Measurements from ENCODE around the gene CDH16.
"Not testable (repeated sequence)": the region's sequence is repeated elsewhere in the genome, so short reads cannot be mapped to it uniquely, and the experiment has no call there.

The CDH16 gene

DNA sequence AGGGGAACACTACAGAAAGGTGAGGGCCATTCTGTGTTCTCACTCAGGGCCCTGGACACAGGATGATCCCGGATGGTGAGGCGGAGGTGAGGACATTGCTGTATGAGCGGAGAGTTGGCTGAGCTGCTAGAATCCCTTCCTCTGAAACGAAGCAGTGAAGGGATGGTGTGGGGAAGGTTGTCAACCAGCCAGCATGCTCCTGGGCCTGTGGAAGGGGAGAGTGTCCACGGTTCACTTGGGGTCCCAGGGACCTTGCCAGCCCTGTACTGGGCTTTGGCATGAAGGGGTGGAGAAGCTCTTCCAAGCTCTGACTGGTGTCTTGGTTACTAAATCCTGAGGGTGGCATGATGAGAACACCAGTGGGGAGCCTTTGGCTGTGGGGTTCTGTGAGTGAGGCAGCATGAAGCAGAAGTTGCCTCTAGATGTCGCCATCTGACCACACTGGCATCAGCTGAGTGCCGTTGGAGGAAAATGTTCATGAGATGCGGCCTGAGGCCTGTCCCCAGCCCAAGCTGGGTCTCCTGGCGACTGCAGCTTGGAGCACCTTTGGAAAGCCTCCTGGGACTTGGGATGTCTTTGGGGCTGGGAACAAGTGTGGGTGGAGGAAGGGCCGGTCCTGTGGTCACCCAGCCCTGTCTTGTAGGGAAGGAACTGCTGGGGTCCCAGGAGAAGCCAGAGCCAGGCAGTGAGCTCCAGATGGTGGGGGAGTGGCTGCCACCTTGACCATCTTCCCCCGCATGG lies 23.6 kb downstream of the CDH16 start:
- DNase-seq: peak; percentile 72

DNA sequence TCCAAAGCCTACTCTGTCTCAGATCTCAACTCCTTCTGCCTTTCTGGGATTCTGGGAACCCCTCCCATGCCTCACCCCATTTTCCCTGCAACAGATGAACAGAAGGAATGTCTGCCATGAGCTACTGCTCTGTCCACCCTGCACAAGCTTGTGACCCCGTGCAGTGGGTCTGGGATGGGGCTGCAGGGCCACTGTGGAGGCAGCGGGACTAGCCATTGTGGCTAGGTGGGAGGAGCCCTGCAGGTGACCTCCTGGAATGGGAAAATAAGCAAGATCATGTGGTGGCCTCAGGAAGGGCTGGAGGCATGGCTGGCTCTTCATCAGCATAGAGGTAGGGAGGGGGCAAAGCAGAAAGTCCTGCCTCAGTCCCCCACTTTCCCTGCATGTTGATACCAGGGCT lies 24.6 kb downstream of the CDH16 start:
- DNase-seq: no peak

DNA sequence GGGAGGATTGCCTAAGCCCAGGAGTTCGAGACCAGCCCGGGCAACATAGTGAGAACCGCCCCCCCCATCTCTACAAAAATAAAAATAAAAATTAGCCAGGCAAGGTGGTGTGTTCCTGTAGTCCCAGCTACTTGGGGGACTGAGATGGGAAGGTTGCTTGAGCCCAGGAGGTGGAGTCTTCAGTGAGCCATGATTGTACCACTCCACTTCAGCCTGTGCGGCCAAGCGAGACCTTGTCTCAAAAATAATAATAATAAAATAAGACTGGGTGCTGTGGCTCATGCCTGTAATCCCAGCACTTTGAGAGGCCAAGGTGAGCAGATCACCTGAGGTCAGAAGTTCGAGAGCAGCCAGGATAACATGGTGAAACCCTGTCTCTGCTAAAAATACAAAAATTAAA lies 26.9 kb downstream of the CDH16 start:
- no peak for DNase-seq

DNA sequence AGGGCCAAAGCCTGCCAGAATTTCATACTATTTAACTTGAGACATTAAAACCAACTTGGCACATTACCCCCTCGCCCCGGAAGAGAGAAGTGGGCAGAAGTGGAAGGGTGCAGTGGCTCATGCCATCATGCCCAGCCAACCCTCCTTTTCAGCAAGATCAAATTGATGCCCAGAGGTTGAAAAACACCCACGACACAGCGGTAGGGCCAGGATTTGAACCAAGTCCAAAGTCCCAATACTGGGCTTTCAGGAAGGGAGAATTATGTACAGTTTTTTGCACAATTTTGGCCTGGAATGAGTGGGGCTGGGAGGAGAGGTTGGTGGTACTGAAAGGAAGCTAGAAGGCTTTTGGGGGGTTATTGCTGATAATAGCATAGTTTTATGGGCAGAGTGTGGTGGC lies 27.3 kb downstream of the CDH16 start:
- DNase-seq: no peak

DNA sequence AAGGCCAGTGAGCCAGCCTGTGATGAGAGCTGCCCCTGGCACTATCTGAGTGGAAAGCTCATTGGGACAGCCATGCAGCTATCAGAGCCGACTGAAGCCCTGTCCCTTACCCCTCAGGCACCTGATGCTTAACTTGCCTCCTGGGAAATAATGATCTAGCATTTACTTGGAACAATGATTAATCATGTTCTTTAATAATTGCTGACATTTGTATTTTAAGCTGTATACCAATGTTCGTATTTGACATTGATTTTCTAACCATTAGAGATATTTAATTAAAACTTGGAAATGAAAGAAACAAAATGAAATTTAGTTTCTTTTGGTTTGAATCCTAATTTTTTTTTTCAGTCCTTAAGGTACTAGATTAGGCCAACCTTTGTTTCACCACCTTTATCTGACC lies 27.9 kb downstream of the CDH16 start:
- DNase-seq: no peak

DNA sequence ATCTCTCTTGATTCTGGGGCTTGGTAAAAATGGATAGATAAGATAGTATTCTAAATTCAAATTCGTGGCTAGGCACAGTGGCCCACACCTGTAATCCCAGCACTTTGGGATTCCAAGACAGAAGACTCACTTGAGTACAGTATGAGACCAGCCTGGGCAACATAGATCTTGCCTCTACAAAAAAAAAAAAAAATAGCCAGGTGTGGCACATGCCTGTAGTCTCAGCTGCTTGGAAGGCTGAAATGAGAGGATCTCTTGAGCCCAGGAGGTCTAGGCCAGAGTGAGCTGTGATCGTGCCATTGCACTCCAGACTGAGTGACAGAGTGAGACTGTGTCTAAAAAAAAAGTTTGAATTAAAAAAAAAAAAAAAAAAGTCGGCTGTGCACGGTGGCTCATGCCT lies 29.1 kb downstream of the CDH16 start:
- no peak for DNase-seq

DNA sequence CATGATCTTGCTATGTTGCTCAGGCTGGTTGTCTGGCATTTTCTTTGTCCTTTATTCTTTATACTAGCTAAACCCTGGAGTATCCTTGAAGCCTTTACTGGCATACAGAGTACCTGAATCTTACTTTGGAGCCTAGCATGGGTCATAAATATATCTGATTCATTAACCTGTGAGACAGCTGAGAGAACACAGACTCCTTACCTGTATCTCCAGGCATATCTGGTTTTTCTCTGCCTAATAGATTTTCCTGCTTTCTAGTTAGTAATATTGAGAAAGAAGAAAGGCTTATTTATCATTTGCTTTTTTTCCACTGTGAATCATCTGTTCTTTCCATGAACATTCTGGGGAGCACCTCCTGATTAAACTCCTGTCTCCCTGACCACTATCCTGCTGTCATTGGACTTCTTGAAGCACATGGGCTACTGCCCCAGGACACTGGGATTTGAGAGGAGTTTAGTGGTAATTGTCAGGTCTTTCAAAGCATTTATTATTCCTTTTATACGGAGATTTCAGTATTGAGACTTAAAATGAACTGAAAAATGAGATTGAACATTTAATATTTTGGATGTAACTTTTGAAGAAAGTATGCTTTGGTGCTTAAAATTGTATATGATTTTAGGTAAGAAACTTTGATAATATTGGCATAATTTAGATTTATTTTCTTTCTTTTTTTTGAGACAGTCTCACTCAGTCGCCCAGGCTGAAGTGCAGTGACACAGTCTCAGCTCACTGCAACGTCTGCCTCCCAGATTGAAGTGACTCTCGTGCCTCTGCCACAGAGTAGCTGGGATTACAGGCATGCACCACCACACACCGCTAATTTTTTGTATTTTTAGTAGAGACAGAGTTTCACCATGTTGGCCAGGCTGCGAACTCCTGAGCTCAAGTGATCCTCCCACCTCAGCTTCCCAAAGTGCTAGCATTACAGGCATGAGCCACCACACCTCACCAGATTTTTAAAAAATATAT lies 29.8 kb downstream of the CDH16 start:
- DNase-seq: no peak

DNA sequence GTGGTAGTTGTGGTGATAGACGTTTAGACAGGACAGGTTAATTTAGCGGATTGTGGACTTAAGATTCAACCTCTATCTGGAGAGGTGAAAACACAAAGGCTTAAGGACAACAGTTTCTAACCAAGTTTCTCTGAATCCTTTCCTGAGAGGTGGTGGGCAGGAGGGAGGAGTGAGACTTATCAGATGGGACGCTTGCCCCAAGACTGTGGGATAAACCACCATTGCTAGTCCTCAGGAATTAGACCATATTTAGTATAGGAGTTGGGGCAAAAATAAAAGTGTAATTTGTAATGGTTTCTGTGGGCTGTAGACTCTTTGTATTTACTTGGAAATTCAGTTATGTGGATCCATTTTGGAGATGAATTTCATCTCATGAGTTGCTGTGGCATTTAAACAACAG lies 31.8 kb downstream of the CDH16 start:
- no peak for DNase-seq

DNA sequence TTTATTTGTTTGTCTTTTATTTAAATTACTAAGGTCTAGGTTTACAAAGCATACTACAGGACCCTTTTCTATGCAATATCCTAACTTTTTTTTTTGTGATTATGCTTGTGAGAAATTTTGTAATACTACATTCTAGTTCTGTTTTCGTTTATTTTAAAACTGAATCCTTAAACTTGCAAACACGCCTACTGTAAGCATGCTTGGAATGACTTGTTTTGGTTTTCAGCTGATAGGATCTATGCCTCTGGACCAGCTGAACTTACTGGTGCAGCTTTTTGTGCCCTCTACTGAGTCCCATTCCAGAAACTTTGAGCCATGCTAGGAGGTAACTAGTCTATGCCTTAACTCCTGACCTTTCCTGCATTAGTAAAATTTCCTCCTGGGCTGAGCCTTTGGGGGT lies 32.4 kb downstream of the CDH16 start:
- no peak for DNase-seq

DNA sequence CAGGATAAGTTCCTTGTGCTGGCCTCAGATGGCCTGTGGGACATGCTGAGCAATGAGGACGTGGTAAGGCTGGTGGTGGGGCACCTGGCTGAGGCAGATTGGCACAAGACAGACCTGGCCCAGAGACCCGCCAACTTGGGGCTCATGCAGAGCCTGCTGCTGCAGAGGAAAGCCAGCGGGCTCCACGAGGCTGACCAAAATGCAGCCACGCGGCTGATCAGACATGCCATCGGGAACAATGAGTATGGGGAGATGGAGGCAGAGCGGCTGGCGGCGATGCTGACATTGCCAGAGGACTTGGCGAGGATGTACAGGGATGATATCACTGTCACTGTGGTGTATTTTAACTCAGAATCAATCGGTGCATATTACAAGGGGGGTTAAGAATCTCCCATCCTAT lies 33.2 kb downstream of the CDH16 start:
- no peak for DNase-seq

DNA sequence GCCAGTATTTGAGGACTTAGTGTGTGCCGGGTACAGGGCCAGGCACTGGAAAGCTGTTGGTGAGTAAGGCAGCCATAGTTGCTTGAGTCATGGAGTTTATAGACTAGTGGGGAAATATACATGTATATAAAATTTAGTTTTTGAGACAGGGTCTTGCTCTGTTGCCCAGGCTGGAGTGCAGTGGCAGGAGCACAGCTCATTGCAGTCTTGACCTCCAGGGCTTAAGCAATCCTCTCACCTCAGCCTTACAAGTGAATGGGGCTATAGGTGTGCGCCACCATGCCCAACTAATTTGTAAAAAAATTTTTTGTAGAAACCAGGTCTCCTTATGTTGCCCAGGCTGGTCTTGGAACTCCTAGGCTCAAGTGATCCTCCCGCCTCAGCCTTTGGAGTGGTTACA lies 36.0 kb downstream of the CDH16 start:
- DNase-seq: no peak

DNA sequence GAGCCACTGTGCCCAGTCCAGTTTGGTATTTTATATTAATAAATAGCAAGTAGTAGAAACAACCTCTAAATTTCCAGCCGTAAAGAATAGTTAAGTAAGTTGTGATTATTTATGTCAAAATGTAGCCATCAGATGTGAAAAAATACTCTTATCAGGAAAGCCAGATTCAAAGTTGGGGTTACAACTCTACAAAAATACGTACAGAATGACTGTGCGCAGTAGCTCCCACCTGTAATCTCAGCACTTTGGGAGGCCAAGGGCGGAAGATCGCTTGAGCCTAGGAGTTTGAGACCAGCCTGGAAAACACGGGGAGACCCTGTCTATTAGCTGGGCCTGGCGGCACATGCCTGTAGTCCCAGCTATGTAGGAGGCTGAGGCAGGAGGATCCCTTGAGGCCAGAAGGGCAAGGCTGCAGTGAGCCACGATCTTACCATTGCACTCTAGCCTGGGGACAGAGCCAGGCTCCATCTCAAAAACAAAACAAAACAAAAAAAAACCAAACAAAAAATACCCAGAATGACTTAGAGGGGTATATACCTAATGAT lies 36.6 kb downstream of the CDH16 start:
- DNase-seq: no peak

DNA sequence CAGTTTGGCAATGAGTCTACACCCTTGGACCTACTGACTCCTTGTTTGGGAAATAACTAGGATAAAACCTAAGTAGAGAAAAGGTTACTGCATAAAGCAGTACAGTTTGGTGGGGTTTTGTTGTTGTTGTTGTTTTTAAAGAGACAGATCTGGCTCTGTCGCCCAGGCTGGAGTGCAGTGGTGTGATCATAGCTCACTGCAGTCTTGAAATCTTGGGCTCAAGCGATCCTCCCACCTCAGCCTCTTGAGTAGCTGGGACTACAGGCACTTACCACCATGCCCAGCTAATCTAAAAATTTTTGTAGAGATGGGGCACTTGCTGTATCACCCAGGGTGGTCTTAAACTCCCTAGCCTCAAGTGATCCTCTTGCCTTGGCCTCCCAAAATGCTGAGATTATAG lies 37.1 kb downstream of the CDH16 start:
- DNase-seq: no peak

DNA sequence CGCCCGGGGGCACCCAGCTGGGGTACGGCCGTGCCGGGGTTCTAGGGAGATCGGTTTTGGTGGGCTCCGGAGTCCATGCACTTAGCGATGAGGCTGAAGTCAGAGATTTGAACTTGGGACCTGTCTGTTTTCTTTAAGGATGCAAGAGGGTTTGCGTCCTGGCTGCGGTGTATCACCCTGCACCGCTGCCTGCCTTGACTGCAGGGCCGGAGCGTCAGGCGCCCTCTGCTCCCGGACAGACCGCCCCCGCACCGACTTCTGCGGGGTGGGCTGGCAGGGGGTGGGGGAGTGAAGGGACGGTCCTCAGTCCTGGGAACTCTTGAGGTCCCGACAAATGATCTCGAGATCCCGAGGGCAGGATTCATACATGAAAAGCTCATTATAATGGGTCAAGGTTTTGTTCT lies 37.7 kb downstream of the CDH16 start:
- DNase-seq: no peak

DNA sequence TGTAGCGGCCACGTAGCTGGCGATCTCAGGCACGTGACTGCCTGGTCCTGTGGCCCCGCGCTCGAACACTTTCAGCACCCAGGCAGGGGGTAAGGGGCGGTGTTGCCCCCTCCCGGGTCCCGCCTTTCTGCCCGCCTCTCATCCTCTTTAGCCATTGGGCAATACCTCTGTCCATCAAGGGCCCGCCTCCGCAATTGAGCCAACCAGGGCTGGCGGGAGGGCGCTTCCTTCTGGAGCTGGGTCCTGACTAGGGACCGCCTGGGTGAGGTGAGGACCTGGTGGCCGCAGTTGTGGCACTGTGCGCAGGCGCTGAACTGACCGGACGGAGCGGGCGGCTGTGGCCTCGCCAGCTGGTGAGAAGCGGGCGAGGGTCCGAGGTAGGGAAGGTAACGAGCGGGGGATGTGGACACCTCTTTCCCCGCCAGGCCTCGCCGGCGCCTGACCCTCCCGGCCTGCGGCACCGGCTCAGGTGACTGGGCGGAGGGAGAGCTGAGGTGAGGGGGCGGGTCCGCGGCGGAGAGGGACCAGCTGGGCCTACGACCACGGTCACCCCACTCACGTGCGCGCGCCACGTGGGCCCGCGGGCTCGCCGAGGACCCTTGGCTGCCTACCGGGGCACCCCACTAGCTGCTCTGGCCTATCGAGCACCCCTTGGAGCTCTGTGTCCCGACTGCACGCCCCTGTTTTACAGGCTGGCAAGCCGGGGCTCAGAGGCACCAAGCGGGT lies 38.2 kb downstream of the CDH16 start, which contains the start of gene PDP2:
Gene PDP2 (plus strand): TSS at position 228 of the 726 bp plus-strand sequence. CDS start 3,770 bp downstream, outside the sequence.
- DNase-seq: peak; percentile 89

DNA sequence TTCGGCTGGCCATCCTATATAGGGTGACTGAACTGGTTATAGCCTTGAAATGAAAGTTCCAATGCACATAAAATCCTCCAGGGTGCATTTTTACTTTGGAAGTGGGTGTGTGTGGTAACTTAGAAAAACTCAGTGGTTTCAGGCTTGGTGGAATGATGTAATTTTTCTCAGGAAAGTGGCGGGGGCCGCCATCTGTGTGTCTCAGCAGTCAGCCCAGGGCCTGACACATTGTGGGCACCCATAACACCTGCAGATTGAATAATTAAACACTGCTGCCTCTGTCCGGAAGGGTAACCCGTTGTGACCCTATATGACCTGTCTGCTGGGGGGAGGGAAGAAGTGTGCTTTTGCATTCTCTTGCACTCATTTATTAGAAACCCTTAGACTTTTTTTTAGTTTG lies 40.6 kb downstream of the CDH16 start:
- peak; percentile 76 for DNase-seq

DNA sequence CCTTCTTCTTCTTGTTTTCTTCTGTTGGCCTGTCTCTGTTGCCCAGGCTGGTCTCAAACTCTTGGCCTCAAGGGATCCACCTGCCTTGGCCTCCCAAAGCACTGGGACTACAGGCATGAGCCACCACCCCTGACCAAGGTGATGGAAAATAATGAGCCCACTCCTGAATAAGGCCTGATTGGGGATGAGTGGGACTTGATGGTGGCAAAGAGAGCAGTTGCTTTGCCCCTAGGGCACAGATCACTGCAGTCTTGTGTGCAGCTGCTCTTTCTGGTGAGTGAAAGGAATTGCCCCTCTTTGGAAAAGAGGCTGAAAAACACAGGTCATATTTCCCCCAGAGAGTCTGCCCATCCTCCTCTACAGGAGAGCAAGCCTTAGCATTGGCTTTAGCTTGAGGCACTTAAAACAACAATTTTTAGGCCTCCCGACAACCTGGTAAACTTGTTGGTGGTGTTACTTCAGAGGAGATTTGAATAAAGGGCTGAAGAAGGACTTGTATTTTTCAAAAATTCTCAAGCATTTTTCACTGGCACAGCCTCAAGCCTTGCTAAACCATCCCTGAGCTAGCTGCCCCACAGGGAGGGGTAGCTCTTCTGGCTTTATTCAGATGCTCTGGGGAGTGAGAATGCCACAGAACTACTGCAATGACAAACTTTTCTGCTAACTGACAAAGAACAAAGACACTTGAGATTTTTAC lies 44.5 kb downstream of the CDH16 start:
- DNase-seq: no peak

DNA sequence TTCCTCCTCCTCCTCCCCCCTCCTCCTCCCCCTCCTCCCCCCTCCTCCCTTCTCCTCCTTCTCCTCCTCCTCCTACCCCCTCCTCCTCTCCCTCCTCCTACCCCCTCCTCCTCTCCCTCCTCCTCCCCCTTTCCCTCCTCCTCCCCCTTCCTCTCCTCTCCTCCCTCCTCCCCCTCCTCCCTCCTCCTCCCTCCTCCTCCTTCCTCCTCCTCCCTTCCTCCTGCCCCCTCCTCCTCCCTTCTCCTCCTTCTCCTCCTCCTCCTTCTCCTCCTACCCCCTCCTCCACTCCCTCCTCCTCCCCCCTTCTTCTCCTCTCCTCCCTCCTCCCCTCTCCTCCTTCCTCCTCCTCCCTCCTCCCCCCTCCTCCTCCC lies 45.0 kb downstream of the CDH16 start:
- no peak for DNase-seq

DNA sequence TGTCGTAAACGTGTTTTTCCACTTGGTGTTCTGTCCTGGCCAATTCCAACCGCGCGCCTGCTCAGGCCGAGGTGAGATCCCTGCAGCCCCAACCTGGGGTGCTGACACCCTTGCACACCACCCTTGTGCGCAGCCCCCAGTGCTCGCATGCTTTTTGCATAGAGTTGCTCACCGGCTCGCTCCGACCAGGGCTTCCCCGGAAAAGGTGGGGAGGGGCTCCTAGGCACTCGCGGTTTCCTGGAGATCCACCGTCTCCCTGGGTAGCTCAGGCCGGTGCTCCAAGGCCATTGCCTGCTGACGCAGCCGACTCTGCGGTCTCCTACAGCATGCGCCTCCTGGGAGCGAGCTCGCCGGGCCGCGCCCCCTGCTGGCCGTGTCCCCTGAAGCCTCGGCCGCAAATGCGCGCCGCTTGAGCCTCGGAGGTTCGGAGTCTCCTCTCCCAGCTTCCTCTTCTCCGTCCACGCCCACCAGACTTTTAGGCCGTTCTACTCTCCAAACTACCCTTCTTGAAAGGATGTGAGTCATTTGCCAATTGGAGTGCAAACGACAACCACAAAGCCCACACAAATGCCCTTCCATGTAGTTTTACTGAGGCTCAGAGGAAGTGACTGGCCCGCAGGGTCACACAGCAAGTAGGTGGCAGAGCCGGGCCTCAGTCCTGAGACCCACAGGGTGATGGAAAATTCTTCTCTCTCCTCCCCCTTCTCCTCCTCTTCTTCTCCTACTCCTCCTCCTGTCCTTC lies 45.6 kb downstream of the CDH16 start:
- DNase-seq: peak; percentile 100

DNA sequence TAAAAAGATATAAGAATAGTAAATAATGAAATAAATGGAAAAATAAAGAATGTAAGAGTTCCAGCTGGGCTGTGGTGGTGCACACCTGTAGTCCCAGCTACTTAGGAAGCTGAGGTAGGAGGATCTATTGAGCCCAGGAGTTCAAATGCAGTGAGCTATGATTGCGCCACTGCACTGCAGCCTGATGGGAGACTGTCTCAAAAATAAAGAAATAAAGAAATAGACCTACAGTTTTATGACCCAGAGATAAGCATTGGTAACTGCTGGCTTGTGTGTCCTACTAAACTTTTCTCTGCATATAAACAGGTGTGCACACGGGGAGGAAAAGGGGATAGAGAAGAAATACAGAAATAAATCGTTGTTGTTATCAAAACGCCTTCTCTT lies 46.1 kb downstream of the CDH16 start:
- no peak for DNase-seq

DNA sequence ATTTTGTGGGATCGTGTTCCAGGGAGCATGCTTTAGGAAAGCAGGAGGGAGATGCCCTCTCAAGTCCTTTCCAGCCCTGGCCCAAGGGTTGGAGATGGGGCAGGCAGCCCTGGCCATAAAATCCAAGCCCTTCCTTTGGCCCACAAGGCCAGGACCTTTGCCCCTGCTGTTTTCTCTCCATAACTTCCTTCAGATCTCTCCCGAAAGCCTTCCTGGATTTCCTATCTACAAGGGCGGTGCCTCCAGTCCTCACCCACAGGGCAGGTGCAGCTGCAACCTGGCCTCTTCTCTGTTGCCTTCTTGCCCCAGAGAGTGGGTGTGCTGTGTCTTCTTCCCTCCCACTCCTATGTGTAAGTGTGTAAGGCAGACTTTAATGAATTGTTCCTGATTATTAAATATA lies 46.8 kb downstream of the CDH16 start:
- no peak for DNase-seq

DNA sequence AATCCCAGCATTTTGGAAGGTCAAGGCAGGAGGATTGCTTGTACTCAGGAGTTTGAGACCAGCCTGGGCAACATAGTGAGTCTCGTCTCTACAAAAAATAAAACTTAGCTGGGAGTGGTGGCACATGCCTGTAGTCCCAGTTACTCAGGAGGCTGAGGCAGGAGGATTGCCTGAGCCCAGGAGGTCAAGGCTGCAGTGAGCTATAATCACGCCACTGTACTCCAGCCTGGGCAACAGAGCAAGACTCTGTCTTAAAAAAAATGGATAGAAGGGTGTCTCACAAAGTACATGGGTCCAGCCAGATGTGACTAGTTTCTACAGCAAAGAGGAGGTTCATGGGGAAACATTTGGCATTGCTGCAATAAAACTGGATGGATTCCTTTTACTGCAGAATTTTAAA lies 47.3 kb downstream of the CDH16 start:
- not testable (repeated sequence) for DNase-seq
